ENCODE measurements around the gene GEMIN7. TPM values are rescaled to one million over a fixed set of nuclear protein-coding genes. Genes with fewer than 3 reads are reported as not detected.

Gene GEMIN7
- total and polyA plus RNA-seq, 2 of the 13 experiments (the other 11 are each of a cell fraction or from before 2014, with no cell fraction given) = 24.1 to 30.6 TPM

DNA sequence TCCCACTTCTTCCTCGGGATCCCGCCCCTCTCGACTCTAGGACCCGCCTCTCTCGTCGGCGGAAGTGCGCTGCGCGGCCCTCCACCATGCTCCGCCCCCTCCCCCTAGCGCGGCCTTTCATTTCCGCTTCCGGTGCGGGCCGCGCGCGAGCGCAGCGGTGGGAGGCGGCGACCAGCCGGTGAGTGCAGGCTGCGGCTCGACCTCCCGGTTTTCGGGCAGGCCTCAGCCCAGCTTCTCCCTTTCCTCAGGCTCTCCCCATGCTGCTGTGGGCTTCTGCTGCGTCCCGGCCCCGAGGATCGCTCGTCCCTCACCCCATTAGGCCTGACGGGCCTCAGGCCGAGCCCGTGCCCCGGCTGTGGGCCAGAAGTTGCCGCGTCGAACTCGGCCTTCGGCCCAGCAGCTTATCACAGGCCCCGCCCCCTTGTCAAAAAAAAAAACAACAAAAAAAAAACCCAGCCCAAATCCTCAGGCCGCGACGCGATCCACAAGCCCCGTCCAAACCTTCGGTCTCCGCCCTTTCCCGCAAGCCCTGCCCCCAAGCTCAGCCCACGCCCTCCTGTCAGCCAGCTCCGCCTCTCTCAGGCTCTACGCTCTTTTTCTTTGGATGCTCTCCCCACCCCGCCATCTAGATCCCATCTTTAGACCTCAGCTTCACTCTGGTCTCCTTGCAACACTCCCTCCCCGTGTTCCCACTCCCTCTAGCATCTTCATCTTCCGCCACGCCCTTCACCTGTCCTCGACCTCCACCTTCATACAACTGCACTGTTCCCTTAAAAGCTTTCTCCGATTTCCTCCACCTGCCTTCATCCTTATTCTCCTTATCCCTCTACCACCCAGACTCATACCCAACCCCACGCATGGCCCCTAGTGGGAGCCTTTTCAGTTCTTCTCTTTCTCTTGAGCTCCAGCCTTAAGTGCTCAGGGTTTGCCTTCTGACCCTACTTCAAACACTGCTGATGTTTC lies 39.8 kb upstream of the GEMIN7 start, which contains the start of gene CLASRP (continued):
- TF ChIP-seq CCDC6 (CRISPR knock-in tag; IDR thresholded peaks at IDR 0.05) = no peak; the same call in 1 of the 2 replicates
- peak; percentile 38; the same call in 1 of the 2 replicates for TF ChIP-seq HDAC2 (CRISPR knock-in tag; IDR thresholded peaks at IDR 0.05)
- no peak; the same call in 1 of the 2 replicates for TF ChIP-seq MTF2 (CRISPR knock-in tag; IDR thresholded peaks at IDR 0.05; ENCODE audit: borderline replicate concordance)
- TF ChIP-seq, protein P1, sequence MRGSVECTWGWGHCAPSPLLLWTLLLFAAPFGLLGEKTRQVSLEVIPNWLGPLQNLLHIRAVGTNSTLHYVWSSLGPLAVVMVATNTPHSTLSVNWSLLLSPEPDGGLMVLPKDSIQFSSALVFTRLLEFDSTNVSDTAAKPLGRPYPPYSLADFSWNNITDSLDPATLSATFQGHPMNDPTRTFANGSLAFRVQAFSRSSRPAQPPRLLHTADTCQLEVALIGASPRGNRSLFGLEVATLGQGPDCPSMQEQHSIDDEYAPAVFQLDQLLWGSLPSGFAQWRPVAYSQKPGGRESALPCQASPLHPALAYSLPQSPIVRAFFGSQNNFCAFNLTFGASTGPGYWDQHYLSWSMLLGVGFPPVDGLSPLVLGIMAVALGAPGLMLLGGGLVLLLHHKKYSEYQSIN (CRISPR knock-in tag; IDR thresholded peaks at IDR 0.05; ENCODE audit: borderline replicate concordance) = no peak
- no peak for TF ChIP-seq SOX6 (IDR thresholded peaks at IDR 0.05)
- peak; percentile 48 for TF ChIP-seq SOX6 (CRISPR knock-in tag; IDR thresholded peaks at IDR 0.05)
- TF ChIP-seq, protein P2, sequence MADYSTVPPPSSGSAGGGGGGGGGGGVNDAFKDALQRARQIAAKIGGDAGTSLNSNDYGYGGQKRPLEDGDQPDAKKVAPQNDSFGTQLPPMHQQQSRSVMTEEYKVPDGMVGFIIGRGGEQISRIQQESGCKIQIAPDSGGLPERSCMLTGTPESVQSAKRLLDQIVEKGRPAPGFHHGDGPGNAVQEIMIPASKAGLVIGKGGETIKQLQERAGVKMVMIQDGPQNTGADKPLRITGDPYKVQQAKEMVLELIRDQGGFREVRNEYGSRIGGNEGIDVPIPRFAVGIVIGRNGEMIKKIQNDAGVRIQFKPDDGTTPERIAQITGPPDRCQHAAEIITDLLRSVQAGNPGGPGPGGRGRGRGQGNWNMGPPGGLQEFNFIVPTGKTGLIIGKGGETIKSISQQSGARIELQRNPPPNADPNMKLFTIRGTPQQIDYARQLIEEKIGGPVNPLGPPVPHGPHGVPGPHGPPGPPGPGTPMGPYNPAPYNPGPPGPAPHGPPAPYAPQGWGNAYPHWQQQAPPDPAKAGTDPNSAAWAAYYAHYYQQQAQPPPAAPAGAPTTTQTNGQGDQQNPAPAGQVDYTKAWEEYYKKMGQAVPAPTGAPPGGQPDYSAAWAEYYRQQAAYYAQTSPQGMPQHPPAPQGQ (CRISPR knock-in tag; IDR thresholded peaks at IDR 0.05; ENCODE audit: borderline replicate concordance) = no peak
- TF ChIP-seq, protein P3, sequence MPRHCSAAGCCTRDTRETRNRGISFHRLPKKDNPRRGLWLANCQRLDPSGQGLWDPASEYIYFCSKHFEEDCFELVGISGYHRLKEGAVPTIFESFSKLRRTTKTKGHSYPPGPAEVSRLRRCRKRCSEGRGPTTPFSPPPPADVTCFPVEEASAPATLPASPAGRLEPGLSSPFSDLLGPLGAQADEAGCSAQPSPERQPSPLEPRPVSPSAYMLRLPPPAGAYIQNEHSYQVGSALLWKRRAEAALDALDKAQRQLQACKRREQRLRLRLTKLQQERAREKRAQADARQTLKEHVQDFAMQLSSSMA (CRISPR knock-in tag; IDR thresholded peaks at IDR 0.05) = no peak; the same call in 1 of the 2 replicates
- TF ChIP-seq SCMH1 (CRISPR knock-in tag; IDR thresholded peaks at IDR 0.05; ENCODE audit: borderline replicate concordance) = no peak
- TF ChIP-seq, protein P4, sequence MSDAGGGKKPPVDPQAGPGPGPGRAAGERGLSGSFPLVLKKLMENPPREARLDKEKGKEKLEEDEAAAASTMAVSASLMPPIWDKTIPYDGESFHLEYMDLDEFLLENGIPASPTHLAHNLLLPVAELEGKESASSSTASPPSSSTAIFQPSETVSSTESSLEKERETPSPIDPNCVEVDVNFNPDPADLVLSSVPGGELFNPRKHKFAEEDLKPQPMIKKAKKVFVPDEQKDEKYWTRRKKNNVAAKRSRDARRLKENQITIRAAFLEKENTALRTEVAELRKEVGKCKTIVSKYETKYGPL (CRISPR knock-in tag; IDR thresholded peaks at IDR 0.05) = 0 out of 2 replicates have a peak, but pooled peaks have one; percentile 82
- no peak for TF ChIP-seq RCOR2 (CRISPR knock-in tag; IDR thresholded peaks at IDR 0.05)
- no peak for TF ChIP-seq PCBP1 (IDR thresholded peaks at IDR 0.05; ENCODE audit: borderline replicate concordance, low read depth, low read length)
- TF ChIP-seq ZUFSP (CRISPR knock-in tag; IDR thresholded peaks at IDR 0.05; ENCODE audit: borderline replicate concordance) = no peak
- TF ChIP-seq, protein P5, sequence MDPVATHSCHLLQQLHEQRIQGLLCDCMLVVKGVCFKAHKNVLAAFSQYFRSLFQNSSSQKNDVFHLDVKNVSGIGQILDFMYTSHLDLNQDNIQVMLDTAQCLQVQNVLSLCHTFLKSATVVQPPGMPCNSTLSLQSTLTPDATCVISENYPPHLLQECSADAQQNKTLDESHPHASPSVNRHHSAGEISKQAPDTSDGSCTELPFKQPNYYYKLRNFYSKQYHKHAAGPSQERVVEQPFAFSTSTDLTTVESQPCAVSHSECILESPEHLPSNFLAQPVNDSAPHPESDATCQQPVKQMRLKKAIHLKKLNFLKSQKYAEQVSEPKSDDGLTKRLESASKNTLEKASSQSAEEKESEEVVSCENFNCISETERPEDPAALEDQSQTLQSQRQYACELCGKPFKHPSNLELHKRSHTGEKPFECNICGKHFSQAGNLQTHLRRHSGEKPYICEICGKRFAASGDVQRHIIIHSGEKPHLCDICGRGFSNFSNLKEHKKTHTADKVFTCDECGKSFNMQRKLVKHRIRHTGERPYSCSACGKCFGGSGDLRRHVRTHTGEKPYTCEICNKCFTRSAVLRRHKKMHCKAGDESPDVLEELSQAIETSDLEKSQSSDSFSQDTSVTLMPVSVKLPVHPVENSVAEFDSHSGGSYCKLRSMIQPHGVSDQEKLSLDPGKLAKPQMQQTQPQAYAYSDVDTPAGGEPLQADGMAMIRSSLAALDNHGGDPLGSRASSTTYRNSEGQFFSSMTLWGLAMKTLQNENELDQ (CRISPR knock-in tag; IDR thresholded peaks at IDR 0.05; ENCODE audit: borderline replicate concordance) = no peak
- TF ChIP-seq ZNF383 (CRISPR knock-in tag; IDR thresholded peaks at IDR 0.05; ENCODE audit: borderline replicate concordance) = no peak
- TF ChIP-seq NFE2L2 (IDR thresholded peaks at IDR 0.05; ENCODE audit: low read length) = no peak
- TF ChIP-seq ELF1 (CRISPR knock-in tag; IDR thresholded peaks at IDR 0.05) = peak; percentile 87
